Common myeloid progenitor, CD34-positive (primary cell): Measurements from ENCODE around the gene PGA3.
"Not testable (repeated sequence)": the region's sequence is repeated elsewhere in the genome, so short reads cannot be mapped to it uniquely, and the experiment has no call there.

ENCODE experiments used
- CTCF ChIA-PET: fragments of 350-600 bp; sonication (Branson Sonifier 250); formaldehyde crosslinking; loops from one replicate; lab custom pipeline; 2021; ENCODE audit warnings: antibody characterized with exemption; lab: Charles Lee
- POLR2A ChIA-PET: fragments of 350-600 bp; sonication (Branson Sonifier 250); formaldehyde crosslinking; loops from one replicate; lab custom pipeline; 2021; ENCODE audit warnings: antibody characterized with exemption; lab: Charles Lee
- DNase-seq, 3 donors: peaks; one replicate each; pipeline versions ENCODE4 v3.0.0 to v3.0.0-alpha.2; 2013
- H3K27ac ChIP-seq, 2 experiments: 1 replicate in 1 of 2; 2 replicates in 1 of 2; pipeline ENCODE4 v1.7.0; 2013; ENCODE audit warnings: inconsistent platforms in 2 of 2, low read length in 2 of 2, mild to moderate bottlenecking in 2 of 2, low read depth in 1 of 2, moderate library complexity in 1 of 2; ENCODE audit not compliant: severe bottlenecking in 2 of 2, insufficient read depth in 1 of 2, poor library complexity in 1 of 2
- H3K27me3 ChIP-seq, 5 experiments: replicated peaks in 2 of 5; 1 replicate in 3 of 5; 2 replicates in 2 of 5; pipeline versions ENCODE4 v1.6.1 to v1.7.0; 2013; ENCODE audit warnings: low read length in 4 of 5, mild to moderate bottlenecking in 2 of 5, moderate library complexity in 2 of 5, inconsistent platforms in 1 of 5; ENCODE audit not compliant: insufficient read depth in 5 of 5, control insufficient read depth in 4 of 5
- H3K36me3 ChIP-seq, 4 experiments: 1 replicate in 2 of 4; 2 replicates in 2 of 4; pipeline versions ENCODE4 v1.6.1 to v1.7.0; 2013; ENCODE audit warnings: low read length in 3 of 4, control low read depth in 1 of 4, mild to moderate bottlenecking in 1 of 4; ENCODE audit not compliant: control insufficient read depth in 4 of 4, insufficient read depth in 4 of 4
- H3K4me1 ChIP-seq, 4 experiments: 1 replicate in 3 of 4; 2 replicates in 1 of 4; pipeline versions ENCODE4 v1.6.1 to v1.7.1; 2013; ENCODE audit warnings: low read length in 3 of 4, mild to moderate bottlenecking in 3 of 4, control low read depth in 1 of 4, inconsistent platforms in 1 of 4, moderate library complexity in 1 of 4; ENCODE audit not compliant: control insufficient read depth in 4 of 4, insufficient read depth in 4 of 4; ENCODE audit errors: control extremely low read depth in 1 of 4
- H3K4me3 ChIP-seq, 7 experiments: 1 replicate in 4 of 7; 2 replicates in 3 of 7; pipeline versions ENCODE4 v1.5.1 to v1.7.0; 2013; ENCODE audit warnings: mild to moderate bottlenecking in 7 of 7, low read length in 6 of 7, moderate library complexity in 6 of 7, inconsistent platforms in 2 of 7, low read depth in 2 of 7, control low read depth in 1 of 7; ENCODE audit not compliant: insufficient read depth in 4 of 7, control insufficient read depth in 1 of 7; ENCODE audit errors: extremely low read depth in 1 of 7
- H3K9me3 ChIP-seq, 5 experiments: 1 replicate in 4 of 5; 2 replicates in 1 of 5; pipeline versions ENCODE4 v1.6.1 to v1.7.1; 2013; ENCODE audit warnings: low read length in 4 of 5, mild to moderate bottlenecking in 2 of 5, inconsistent platforms in 1 of 5, low read depth in 1 of 5, moderate library complexity in 1 of 5; ENCODE audit not compliant: control insufficient read depth in 4 of 5, insufficient read depth in 2 of 5; ENCODE audit errors: control extremely low read depth in 1 of 5
- WGBS: methylation state at CpG from one replicate; pipeline ENCODE4 v1.1.5; 2013; ENCODE audit not compliant: insufficient coverage; 5-methylcytosine and 5-hydroxymethylcytosine counted together

The PGA3 gene

DNA sequence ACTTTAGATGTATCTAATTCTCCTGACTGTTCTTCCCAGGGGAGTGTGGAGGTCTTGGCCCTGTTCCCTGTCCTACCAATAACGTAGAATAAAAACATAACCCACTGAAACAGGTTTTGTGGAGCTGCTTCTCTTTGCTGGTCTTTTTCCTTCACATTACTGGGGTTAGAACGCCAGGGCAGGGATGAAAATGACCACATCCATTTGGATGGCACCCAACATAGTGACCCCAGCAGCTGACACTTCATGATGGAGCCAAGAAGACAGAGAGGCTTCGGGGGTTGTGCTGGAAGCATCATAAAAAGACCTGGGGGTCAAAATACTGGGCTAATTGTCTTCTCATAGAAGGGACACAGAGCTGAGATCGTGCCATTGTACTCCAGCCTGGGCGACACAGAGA, 28.3 kb downstream of the PGA3 start:
- no CpG with 5 or more reads among the region's 5 CpGs for WGBS
- H3K4me1 ChIP-seq, H3K36me3 ChIP-seq, H3K9me3 ChIP-seq, POLR2A ChIA-PET, DNase-seq, H3K27me3 ChIP-seq, CTCF ChIA-PET, H3K27ac ChIP-seq, H3K4me3 ChIP-seq: not testable (repeated sequence)

DNA sequence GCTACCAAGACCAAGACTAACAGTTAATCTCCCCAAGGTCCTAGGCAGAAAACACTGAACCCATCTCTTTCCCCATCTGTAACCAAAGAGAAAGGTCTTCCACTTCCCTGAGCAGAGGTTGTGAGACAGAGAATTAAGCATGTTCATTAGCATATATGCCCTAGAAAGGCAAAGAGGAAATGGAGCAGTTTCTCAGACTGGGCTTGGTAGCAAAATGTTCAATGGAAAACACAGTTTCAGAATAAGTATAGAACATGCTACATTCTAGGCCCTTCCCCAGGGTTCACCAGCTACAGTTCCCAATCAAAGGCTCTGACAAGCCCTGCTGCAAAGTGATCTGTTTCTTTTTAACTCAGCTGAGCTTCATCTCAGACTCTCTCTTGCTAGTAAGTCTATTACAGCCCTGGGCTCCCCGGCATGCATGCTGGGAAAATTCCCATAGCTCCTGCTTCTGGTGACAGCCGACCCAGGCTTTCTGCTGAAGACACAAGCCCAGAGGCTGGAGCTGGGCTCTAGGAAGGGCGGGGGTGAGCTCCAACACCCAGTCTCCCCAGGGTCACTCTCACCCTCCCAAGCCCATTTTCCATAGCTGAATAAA, 29.3 kb downstream of the PGA3 start:
- H3K36me3 ChIP-seq, POLR2A ChIA-PET, DNase-seq, H3K4me3 ChIP-seq, H3K9me3 ChIP-seq, H3K27me3 ChIP-seq, H3K4me1 ChIP-seq, CTCF ChIA-PET, H3K27ac ChIP-seq: not testable (repeated sequence)
- no CpG with 5 or more reads among the region's 3 CpGs for WGBS

DNA sequence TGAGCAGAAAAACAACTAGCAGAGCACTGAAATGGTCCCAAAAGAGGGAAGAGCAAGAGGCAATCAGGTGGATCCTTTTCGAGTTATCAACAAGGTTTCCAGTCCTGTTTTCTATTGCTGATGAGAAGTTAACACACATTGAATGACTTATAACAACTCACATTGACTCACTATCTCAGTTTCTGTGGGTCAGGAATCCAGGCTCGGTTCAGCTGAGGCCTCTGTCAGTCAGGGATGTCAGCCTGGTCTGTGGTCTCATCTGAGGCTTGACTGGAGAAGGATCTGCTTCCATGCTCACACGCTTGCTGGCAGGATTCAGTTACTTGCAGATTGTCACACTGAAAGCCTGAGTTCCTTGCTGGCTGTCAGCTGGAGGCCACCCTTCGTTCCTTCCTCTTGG, 33.8 kb downstream of the PGA3 start:
- CTCF ChIA-PET: not testable (repeated sequence)

DNA sequence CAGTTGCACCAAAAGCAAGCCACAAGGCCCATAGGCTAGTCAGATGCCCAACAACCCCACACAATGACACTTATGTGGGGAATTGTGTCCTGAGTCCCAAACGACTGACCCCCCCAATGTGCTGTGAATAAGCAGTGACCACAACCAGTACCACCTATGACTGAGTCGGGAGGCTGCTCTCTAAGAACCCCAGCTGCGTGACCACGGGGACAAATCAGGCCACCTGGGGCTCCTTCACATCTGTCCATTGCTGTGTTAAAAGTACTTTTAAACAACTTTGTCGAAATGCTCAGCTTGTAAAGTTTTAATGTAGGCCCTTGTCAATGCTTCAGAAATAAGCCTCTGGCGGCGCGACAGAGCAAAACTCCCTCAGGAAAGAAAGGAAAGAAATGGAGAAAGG, 37.0 kb downstream of the PGA3 start:
- H3K9me3 ChIP-seq, H3K4me3 ChIP-seq, H3K36me3 ChIP-seq, DNase-seq, H3K4me1 ChIP-seq, H3K27me3 ChIP-seq, H3K27ac ChIP-seq, POLR2A ChIA-PET, CTCF ChIA-PET: not testable (repeated sequence)
- 100% methylated on average over 1 of the region's 8 CpGs for WGBS

More for the DNA sequence above, 33.8 kb downstream of the PGA3 start:
- WGBS: no CpG with 5 or more reads among the region's 4 CpGs
- H3K27ac ChIP-seq, H3K9me3 ChIP-seq, H3K4me1 ChIP-seq, POLR2A ChIA-PET, DNase-seq, H3K36me3 ChIP-seq, H3K27me3 ChIP-seq, H3K4me3 ChIP-seq: not testable (repeated sequence)

DNA sequence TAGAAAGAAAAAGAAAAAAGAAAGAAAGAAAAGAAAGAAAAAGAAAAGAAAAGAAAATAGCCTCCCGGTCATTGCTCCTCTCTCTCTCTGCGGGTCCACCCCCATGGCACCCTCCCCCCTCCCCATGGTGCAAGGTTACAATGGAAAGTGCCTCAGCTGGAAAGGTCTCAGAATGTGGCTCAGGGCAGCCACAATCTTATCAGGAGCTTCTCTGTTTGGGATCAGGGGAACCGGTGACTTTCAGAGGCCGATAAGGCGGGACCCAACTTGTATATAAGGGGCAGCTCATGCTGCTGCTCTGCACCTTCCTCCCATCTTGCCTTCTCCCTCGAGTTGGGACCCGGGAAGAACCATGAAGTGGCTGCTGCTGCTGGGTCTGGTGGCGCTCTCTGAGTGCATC, 37.6 kb downstream of the PGA3 start, which contains the start of gene PGA5:
Gene PGA5 (plus strand): TSS at position 301 of the 400 bp plus-strand sequence. CDS start 52 bp downstream, at position 353.
- H3K27ac ChIP-seq, DNase-seq, H3K27me3 ChIP-seq, H3K36me3 ChIP-seq, POLR2A ChIA-PET, H3K4me3 ChIP-seq, H3K4me1 ChIP-seq, CTCF ChIA-PET, H3K9me3 ChIP-seq: not testable (repeated sequence)
- no CpG with 5 or more reads among the region's 8 CpGs for WGBS

DNA sequence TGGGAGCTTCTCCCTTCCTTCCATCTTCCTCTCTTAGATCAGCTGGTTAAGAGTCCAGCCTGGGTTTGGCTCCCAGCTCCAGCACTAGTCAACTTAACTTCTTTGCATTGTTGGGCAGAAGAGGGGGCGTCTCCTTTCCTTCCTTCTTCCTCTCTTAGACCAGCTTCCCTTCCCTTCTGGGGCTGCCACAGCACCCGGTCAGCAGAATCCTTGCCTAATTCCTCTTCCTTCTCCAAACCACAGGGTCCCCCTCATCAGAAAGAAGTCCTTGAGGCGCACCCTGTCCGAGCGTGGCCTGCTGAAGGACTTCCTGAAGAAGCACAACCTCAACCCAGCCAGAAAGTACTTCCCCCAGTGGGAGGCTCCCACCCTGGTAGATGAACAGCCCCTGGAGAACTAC, 38.2 kb downstream of the PGA3 start:
- H3K9me3 ChIP-seq, H3K4me3 ChIP-seq, H3K27me3 ChIP-seq, H3K27ac ChIP-seq, H3K4me1 ChIP-seq, POLR2A ChIA-PET, CTCF ChIA-PET, DNase-seq, H3K36me3 ChIP-seq: not testable (repeated sequence)
- no CpG with 5 or more reads among the region's 5 CpGs for WGBS

DNA sequence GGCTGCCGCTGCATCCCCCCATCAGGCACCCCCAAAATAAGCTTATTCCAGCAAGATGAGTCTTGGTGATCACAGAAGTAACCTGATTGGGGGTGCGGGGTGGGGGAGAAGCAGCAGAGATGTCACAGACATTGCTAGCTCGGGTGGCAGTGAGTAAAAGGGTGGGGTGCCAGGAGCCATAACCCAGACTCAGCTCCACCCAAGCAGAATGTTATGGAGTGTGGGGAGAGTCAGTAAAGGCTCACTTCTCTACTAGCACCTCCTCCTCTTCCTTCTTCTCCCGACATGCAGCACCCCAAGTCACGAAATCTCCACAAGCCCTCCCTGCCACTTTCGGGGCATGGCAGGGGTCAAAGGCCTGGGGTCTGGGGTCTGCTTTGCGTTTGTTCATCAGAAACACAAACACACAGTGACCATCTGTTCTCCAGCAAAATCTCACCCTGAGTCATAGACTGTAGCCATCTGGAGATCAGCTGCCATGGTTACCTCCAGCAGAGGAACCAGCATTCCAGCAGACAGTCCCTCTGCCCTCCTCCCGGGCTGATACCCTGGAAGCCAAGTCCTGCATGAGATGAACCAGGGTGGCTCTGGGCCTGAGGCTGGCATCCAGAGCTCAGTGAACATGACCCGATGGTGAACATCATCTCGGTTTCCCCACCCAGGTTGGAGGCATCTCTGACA, 42.1 kb downstream of the PGA3 start:
- CTCF ChIA-PET, DNase-seq, H3K27ac ChIP-seq, H3K4me1 ChIP-seq, H3K4me3 ChIP-seq, H3K27me3 ChIP-seq, POLR2A ChIA-PET, H3K36me3 ChIP-seq, H3K9me3 ChIP-seq: not testable (repeated sequence)
- no CpG with 5 or more reads among the region's 10 CpGs for whole genome bisulfite sequencing
